Tibial artery (tissue), 4 donors: Measurements from ENCODE around the gene GRIA2.

Experiments used
- DNase-seq, 2 donors: peaks; one replicate each; pipeline ENCODE4 v3.0.0-alpha.2; 2019
- H3K27ac ChIP-seq, 2 donors: fragments of 200-600 bp; sonication (generic) in 1 of 2; 1 replicate in 1 of 2; 2 replicates in 1 of 2; pipeline ENCODE4 v1.5.1; 2018 to 2019; ENCODE audit warnings: mild to moderate bottlenecking in 1 of 2
- H3K27me3 ChIP-seq, 2 donors: fragments of 200-600 bp; sonication (generic) in 1 of 2; one replicate each; pipeline versions ENCODE4 v1.5.1 to v1.6.0; 2016 to 2019
- H3K36me3 ChIP-seq, 3 donors: fragments of 200-600 bp; sonication (generic) in 2 of 3; one replicate each; pipeline ENCODE4 v1.5.1; 2016 to 2019; ENCODE audit warnings: mild to moderate bottlenecking in 2 of 3
- H3K4me1 ChIP-seq, 4 donors: fragments of 200-600 bp; sonication (generic) in 2 of 4; 1 replicate in 3 of 4; 2 replicates in 1 of 4; pipeline ENCODE4 v1.5.1; 2016 to 2019
- H3K4me3 ChIP-seq, 2 donors: fragments of 200-600 bp; sonication (generic) in 1 of 2; 1 replicate in 1 of 2; 2 replicates in 1 of 2; pipeline ENCODE4 v1.5.1; 2018 to 2019; ENCODE audit warnings: mild to moderate bottlenecking in 2 of 2
- H3K9me3 ChIP-seq, 3 donors: fragments of 200-600 bp; sonication (generic) in 1 of 3; one replicate each; pipeline ENCODE4 v1.5.1; 2016 to 2019
- intact Hi-C: fragments of 100-400 bp; cut with DNase I; formaldehyde crosslinking; loops from one replicate; pipeline ENCODE4 v1.15.0; 2023; ENCODE audit warnings: low total_unique reads
- TF ChIP-seq, protein P1 (sequence below), 2 experiments: fragments of 200-600 bp in 1 of 2; fragments of 450-650 bp in 1 of 2; IDR thresholded peaks; one replicate each; pipeline ENCODE4 v1.5.1; 2017 to 2019; ENCODE audit warnings: antibody characterized with exemption in 2 of 2, mild to moderate bottlenecking in 1 of 2, moderate library complexity in 1 of 2

GRIA2 gene

DNA sequence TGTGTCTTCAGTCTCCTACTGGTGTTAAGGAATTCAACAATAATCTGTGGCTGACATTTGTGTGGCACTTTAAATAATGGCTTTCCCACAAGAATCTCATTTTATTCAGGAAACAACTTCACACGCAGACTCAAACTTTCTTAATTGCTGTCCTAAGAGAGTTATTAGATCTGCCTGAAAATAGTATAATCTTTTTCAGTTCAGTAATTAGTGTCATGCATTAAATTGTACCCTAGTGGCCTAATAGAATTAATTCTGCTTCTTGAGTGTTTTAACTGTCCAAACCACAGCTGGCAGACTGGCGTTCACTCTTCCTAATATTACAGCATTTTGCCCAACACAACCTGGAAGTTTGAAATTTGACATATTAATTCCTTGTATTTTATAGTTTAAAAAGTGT lies 107.1 kb downstream of the GRIA2 start:
- H3K27ac ChIP-seq: no peak overlapping the region
- no peaks in the 10 kb centered on the region for H3K36me3 ChIP-seq
- intact Hi-C loops: no loop called here
- no peak for DNase-seq
- TF ChIP-seq, protein P1, sequence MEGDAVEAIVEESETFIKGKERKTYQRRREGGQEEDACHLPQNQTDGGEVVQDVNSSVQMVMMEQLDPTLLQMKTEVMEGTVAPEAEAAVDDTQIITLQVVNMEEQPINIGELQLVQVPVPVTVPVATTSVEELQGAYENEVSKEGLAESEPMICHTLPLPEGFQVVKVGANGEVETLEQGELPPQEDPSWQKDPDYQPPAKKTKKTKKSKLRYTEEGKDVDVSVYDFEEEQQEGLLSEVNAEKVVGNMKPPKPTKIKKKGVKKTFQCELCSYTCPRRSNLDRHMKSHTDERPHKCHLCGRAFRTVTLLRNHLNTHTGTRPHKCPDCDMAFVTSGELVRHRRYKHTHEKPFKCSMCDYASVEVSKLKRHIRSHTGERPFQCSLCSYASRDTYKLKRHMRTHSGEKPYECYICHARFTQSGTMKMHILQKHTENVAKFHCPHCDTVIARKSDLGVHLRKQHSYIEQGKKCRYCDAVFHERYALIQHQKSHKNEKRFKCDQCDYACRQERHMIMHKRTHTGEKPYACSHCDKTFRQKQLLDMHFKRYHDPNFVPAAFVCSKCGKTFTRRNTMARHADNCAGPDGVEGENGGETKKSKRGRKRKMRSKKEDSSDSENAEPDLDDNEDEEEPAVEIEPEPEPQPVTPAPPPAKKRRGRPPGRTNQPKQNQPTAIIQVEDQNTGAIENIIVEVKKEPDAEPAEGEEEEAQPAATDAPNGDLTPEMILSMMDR (IDR thresholded peaks at IDR 0.05): no peak
- no peak overlapping the region for H3K4me3 ChIP-seq
- no peaks in the 10 kb centered on the region for H3K27me3 ChIP-seq
- H3K9me3 ChIP-seq: no peaks in the 10 kb centered on the region
- H3K4me1 ChIP-seq: no peaks in the 10 kb centered on the region

DNA sequence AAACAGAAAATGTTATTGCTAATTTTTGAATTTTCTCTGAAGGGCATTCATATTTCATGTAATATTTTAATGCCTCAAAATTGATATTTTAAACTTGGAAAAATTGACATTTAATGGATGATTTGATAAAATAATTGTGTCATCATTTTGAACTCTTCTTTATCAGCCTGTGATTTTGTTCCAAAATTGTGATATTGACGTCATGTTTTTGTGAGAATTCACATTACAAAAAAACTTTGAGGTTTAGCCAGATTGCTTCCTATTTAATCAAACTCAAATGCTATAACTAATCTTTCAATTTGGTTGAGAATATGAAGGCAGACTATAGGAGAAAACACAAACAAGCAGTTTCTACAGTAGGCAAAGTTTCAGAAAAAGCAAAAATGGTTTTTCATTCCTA lies 137.4 kb downstream of the GRIA2 start:
- H3K36me3 ChIP-seq: no peaks in the 10 kb centered on the region
- no peaks in the 10 kb centered on the region for H3K4me1 ChIP-seq
- TF ChIP-seq, protein P1 (IDR thresholded peaks at IDR 0.05): no peak
- intact Hi-C loops: no loop called here
- no peaks in the 10 kb centered on the region for H3K9me3 ChIP-seq
- DNase-seq: no peak
- H3K27ac ChIP-seq: no peak overlapping the region
- H3K27me3 ChIP-seq: no peaks in the 10 kb centered on the region
- H3K4me3 ChIP-seq: no peak overlapping the region

DNA sequence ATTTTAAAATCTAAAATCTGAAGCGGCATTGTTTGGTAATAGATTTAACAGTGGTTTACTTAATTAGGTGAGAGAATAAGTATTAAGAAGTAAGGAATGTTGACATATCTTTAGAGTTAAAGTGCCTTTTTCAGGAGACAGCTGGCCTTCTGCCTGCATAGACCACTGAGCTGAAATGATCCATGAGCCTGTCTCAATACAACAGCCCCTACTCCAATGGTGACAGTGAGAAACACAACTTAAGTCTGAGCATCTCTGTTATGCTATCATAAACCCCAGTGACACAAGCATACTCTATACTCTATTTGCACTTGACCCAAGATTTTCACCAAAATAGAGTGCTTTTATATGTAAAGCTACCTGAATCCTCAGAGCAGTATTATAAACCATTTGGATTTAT lies 137.9 kb downstream of the GRIA2 start:
- DNase-seq: no peak
- intact Hi-C loops: no loop called here
- H3K9me3 ChIP-seq: no peaks in the 10 kb centered on the region
- no peaks in the 10 kb centered on the region for H3K36me3 ChIP-seq
- TF ChIP-seq, protein P1 (IDR thresholded peaks at IDR 0.05): no peak
- no peaks in the 10 kb centered on the region for H3K27me3 ChIP-seq
- H3K27ac ChIP-seq: no peak overlapping the region
- no peaks in the 10 kb centered on the region for H3K4me1 ChIP-seq
- H3K4me3 ChIP-seq: no peak overlapping the region

DNA sequence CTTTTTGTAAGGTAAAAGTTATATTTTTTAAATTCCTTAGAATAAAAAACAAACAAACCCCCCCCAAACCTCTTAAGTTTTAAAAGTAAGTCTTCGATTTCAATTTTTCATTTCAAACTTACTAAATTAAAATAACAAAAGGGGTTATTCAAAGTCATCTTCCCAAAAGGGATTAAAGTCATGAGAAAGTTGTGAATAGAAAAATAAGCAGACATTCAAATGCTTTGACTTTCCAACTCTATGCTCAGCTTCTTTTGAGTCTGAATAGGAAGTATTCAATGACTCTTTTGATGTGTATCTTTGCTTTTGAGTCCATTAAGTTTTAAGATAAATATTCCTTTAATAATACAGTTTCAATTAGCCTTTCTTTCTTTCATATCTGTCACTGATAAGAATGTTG lies 138.3 kb downstream of the GRIA2 start:
- DNase-seq: no peak
- no peaks in the 10 kb centered on the region for H3K4me1 ChIP-seq
- intact Hi-C loops: no loop called here
- H3K36me3 ChIP-seq: no peaks in the 10 kb centered on the region
- no peak overlapping the region for H3K27ac ChIP-seq
- no peaks in the 10 kb centered on the region for H3K9me3 ChIP-seq
- no peaks in the 10 kb centered on the region for H3K27me3 ChIP-seq
- H3K4me3 ChIP-seq: no peak overlapping the region
- TF ChIP-seq, protein P1 (IDR thresholded peaks at IDR 0.05): no peak

DNA sequence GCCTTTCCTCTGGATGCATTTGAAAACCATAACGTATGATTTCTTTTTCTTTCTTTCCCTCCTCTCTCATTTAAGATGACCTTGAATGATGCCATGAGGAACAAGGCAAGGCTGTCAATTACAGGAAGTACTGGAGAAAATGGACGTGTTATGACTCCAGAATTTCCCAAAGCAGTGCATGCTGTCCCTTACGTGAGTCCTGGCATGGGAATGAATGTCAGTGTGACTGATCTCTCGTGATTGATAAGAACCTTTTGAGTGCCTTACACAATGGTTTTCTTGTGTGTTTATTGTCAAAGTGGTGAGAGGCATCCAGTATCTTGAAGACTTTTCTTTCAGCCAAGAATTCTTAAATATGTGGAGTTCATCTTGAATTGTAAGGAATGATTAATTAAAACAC lies 142.8 kb downstream of the GRIA2 start:
- intact Hi-C loops: no loop called here
- H3K4me1 ChIP-seq: no peaks in the 10 kb centered on the region
- no peaks in the 10 kb centered on the region for H3K9me3 ChIP-seq
- no peaks in the 10 kb centered on the region for H3K27me3 ChIP-seq
- DNase-seq: no peak
- no peak overlapping the region for H3K4me3 ChIP-seq
- TF ChIP-seq, protein P1 (IDR thresholded peaks at IDR 0.05): no peak
- no peak overlapping the region for H3K27ac ChIP-seq
- H3K36me3 ChIP-seq: no peaks in the 10 kb centered on the region

DNA sequence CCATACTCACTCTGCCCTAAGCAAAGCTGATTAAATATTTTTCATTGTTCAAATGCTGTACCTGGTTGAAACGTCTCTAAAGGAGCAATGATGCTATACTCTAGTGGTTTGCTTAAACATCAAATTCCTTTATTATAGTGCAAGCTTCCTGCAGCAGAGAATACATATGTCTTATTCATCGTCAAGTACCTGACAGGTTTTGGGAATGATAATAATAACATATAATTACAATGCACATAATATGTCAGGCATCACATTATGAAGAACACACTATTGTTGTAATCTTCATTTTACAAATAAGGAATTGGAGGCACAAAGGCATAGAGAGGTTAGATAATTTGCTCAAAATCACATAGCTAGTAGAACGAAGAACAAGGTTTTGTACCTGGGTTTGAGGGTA lies 151.6 kb downstream of the GRIA2 start:
- no peak for DNase-seq
- no peaks in the 10 kb centered on the region for H3K27me3 ChIP-seq
- no peaks in the 10 kb centered on the region for H3K36me3 ChIP-seq
- H3K4me3 ChIP-seq: no peak overlapping the region
- H3K27ac ChIP-seq: no peak overlapping the region
- TF ChIP-seq, protein P1 (IDR thresholded peaks at IDR 0.05): no peak
- intact Hi-C loops: no loop called here
- H3K9me3 ChIP-seq: no peaks in the 10 kb centered on the region
- no peaks in the 10 kb centered on the region for H3K4me1 ChIP-seq
